Adipose tissue (tissue), 3 donors: ENCODE measurements around the gene PWP2. TPM values are rescaled to one million over a fixed set of nuclear protein-coding genes. Genes with fewer than 3 reads are reported as not detected.
"Not testable (repeated sequence)": the region's sequence is repeated elsewhere in the genome, so short reads cannot be mapped to it uniquely, and the experiment has no call there.

Experiments used
- H3K27ac ChIP-seq: one replicate; pipeline ENCODE4 v1.5.1; 2013; ENCODE audit warnings: low read depth, low read length
- WGBS, 3 donors: extraction: QIAGEN DNeasy Blood & Tissue Kit; methylation state at CpG; one replicate each; pipeline ENCODE4 v1.1.7; 2013; 5-methylcytosine and 5-hydroxymethylcytosine counted together
- polyA plus RNA-seq, 3 donors: library from polyadenylated mRNA; stranded (reverse); fragments of 200-250 nt; gene quantifications; one replicate each; pipeline ENCODE4 v1.2.3, GENCODE V29; 2013
- donor health status: healthy with polysubstance abuse.
- donor health status: Bipolar disorder and iron deficiency.
- donor health status: healthy.

The PWP2 gene
- polyA plus RNA-seq, 3 donors = 5.0 to 5.4 (median 5.2) TPM

GRCh38 chr21:44155231-44155993 is 48.2 kb downstream of the PWP2 start:
- no CpG with 5 or more reads among the region's 38 CpGs for WGBS, 3 donors
- not testable (repeated sequence) for H3K27ac ChIP-seq

DNA sequence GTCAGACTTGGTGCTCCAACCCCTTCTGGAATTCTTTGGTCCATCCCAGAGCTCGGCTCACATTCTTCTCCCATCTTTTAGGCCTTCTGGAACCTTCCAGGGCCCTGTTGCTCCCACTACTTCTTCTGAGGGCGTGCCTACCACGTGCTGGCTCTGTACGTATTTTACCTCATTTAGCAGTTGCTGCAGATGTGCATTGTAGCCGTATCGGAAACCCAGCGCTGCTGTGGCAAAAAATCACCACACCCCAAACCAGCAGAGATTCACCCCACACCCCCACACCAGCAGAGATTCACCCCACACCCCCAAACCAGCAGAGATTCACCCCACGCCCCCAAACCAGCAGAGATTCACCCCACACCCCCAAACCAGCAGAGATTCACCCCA is 48.8 kb downstream of the PWP2 start:
- H3K27ac ChIP-seq = not testable (repeated sequence)
- no CpG with 5 or more reads among the region's 8 CpGs for WGBS, 3 donors

DNA sequence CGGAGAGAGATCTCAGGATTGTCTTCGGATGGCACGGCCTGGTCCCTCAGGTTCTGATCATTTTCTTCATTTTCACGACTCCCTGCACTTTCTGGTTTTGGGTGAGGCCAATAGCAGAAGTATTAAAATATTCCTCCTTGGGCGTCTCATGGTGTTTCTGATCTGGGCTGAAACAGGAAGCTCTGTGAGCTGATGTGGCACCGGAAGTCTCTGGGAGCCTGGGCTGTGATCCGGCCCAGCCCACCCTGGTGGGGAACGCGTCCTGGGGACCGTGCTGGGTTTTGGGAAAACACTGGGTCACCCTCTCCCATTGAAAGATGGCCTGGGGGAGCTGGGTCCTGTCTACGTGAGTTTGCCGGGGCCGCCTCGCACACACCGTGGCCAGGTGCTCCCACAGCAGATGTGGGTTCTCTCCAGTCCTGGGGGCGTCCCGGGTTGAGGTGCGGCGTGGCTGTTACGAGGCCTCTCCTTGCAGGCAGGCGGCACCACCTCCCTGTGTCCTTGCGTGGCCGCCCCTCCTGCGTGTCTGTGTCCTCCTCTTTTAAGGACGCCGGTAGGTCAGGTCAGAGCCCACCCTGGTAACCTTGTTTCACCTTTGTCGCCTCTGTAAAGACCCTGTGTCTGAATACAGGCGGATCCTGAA is 50.4 kb downstream of the PWP2 start:
- 92% methylated on average over 2 of the region's 28 CpGs; no CpG with 5 or more reads in 2 of the 3 donors for WGBS, 3 donors

DNA sequence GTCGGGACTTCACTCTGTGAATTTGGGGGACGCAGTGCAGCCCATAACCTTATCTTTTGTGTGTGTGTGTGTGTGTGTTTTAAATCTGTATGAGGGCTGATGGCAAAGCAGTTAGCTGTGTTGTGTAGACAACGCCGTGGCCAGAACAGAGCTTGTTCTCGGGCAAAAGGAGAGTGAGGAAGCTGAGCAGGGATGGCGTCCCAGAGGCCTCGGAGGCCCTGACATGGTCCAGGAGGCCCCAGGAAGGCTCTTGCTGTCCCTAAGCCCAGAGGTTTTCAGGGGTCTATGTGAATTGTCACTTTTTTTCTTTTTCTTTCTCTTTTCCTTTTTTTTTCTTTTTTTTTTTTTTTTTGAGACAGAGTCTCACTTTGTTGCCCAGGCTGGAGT is 50.9 kb downstream of the PWP2 start:
- no CpG with 5 or more reads among the region's 7 CpGs for WGBS, 3 donors
- not testable (repeated sequence) for H3K27ac ChIP-seq

More for the DNA sequence above, 50.4 kb downstream of the PWP2 start:
- H3K27ac ChIP-seq = not testable (repeated sequence)

DNA sequence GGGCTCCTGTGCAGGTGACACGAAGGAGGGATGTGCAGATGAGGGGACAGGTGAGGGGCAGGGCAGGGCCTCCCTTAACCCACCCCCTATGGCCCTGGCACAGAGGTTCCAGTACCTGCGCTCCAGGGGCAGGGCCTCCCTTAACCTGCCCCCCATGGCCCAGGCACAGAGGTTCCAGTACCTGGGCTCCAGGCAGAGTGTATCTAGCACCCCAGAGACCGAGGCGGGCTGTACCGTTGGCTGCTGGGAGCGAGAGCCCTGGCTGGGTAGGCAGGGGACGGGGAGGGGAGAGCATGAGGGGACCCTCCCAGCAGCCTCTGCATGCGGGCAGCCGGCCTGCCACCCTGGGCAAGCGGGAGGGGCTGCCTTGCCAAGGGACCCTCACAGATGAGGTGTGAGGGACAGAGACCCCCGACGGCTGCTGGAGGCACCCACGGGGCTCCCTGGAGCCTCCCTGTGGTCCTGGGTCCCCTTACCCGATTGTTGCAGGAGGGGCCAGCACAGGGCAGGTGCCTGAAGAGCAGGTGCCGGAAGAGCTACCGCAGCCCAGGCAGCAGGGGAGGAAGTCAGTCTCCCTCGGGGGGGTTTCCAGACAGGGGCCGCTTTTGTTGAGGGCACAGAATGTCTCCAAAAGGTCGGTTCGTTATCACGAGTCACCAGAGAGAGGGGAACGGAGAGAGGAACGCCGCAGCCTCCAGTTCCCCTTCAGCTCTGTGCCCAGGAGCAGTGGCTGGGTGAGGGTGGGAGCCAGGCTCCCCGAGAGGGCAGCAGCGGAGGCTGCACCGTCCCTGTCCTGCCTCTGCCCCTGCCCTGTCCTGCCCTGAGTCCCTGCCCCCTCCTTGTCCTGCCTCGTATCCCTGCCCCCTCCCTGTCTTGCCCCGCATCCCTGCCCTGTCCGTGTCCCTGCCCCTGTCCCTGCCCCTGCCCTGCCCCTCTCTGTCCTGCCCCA is 52.4 kb downstream of the PWP2 start:
- WGBS, 3 donors = 60 to 71% methylated on average over 1 to 6 of the region's 30 CpGs; no CpG with 5 or more reads in 1 of the 3 donors
- H3K27ac ChIP-seq = not testable (repeated sequence)

DNA sequence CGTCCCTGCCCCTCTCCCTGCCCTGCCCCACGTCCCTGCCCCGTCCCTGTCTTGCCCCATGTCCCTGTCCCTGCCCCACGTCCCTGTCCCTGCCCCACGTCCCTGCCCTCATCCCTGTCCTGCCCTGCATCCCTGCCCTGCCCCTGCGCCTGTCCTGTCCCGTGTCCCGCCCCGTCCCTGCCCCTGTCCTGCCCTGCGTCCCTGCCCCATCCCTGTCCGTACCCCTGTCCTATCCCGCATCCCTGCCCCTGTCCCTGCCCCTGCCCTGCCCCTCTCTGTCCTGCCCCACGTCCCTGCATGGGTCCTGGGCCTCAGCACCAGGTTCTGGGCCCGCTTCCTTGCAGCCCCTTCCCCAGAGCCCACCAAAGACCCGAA is 53.1 kb downstream of the PWP2 start:
- H3K27ac ChIP-seq = not testable (repeated sequence)
- no CpG with 5 or more reads among the region's 15 CpGs for WGBS, 3 donors

DNA sequence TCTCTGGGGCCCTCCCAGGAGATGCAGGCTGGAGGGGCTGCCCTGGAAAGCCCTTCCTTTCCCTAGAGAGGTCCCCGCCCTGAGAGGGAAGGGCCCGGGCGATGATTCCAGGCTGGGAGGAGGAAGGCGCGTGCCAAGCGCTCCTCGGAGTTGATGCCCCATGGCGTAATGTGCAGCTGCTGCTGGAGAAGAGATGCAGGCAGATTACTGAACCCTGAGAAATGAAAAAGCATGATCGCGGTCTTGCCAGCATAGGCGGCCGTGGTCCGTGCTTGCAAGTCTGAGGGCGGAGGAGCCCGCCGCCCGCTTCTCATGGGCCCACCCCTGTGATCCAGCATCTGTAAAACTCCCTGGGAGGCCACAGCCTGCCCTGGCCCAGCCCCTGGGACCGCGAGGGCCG is 53.6 kb downstream of the PWP2 start:
- not testable (repeated sequence) for H3K27ac ChIP-seq
- no CpG with 5 or more reads among the region's 20 CpGs for WGBS, 3 donors

- 76% methylated on average over 4 of the region's 13 CpGs; no CpG with 5 or more reads in 2 of the 3 donors for WGBS, 3 donors
Observed at GRCh38 chr21:44163167-44163653, 56.0 kb downstream of the PWP2 start.

GRCh38 chr21:44165933-44166332 is 58.7 kb downstream of the PWP2 start:
- WGBS, 3 donors = 65% methylated on average over 4 of the region's 15 CpGs; no CpG with 5 or more reads in 2 of the 3 donors
- not testable (repeated sequence) for H3K27ac ChIP-seq

More at GRCh38 chr21:44163167-44163653, 56.0 kb downstream of the PWP2 start:
- H3K27ac ChIP-seq = not testable (repeated sequence)

- H3K27ac ChIP-seq = not testable (repeated sequence)
- 100% methylated on average over 1 of the region's 11 CpGs; no CpG with 5 or more reads in 2 of the 3 donors for WGBS, 3 donors
Observed at GRCh38 chr21:44167527-44167926, 60.3 kb downstream of the PWP2 start.

- not testable (repeated sequence) for H3K27ac ChIP-seq
- no CpG with 5 or more reads among the region's 10 CpGs for WGBS, 3 donors
Observed at GRCh38 chr21:44170326-44170725, 63.1 kb downstream of the PWP2 start.

DNA sequence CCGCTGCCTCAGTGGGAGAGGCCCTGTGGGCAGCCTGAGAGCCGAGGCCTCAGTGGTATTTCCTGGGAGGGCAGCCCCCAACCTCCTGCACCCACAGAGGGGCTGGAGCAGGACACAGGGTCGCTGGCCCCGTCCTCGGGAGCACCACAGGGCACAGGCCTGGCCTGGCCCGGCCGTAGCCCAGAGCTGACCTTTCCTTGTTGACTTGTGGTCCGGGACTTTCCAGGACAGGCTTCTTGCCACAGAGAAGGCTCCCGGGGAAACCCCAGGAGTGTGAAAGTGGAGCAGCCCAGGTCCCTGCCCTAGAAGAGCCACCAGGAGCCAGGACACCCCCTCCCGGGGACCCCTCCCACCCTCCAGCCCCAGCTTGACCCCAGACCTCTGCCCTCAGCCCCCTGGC is 63.7 kb downstream of the PWP2 start:
- H3K27ac ChIP-seq = not testable (repeated sequence)
- 33 to 54% methylated on average over 1 to 6 of the region's 10 CpGs; no CpG with 5 or more reads in 1 of the 3 donors for WGBS, 3 donors

DNA sequence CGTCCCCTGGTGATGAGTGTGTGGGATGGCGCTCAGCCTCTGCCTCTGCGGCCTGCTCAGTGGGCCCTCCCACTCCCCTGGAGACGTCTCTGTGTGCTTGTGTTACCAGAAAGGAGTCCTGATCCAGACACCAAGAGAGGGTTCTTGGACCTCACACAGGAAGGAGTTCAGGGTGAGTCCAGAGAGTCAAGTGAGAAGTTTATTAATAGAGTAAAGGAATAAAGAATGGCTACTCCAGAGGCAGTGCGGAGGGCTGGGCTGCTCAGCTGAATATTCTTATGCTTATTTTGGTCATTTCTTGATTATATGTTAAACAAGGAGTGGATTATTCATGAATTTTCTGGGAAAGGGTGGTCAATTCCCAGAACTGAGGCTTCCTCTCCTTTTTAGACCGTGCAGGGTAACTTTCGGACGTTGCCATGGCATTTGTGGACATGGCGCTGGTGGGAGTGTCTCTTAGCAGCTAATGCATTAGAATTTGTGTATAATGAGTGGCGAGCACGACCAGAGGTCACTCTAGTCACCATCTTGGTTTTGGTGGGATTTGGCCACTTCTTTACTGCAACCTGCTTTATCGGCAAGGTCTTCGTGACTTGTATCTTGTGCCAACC is 64.9 kb downstream of the PWP2 start:
- H3K27ac ChIP-seq = not testable (repeated sequence)
- WGBS, 3 donors = no CpG with 5 or more reads among the region's 13 CpGs

- not testable (repeated sequence) for H3K27ac ChIP-seq
- no CpG with 5 or more reads among the region's 19 CpGs for WGBS, 3 donors
Observed at GRCh38 chr21:44172741-44173140, 65.5 kb downstream of the PWP2 start.

DNA sequence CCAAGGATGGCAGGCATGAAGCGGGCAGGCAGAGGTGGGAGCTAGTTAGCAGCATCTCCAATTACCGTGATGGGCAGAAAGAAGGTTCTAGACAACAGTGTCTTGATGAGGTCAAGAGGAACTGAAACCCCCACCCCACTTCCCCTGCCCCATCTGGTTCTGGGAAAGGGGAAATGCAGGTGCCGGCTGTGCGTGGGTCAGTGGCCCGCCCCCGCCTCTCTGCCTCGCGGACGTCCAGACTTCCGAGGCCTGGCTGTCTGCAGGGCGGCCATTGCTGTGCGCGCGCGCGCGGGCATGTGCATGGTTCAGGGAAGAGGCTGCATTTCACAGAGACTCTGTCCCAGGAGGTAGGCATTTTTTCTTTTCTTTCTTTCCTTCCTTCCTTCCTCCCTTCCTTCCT is 68.0 kb downstream of the PWP2 start:
- WGBS, 3 donors = 90% methylated on average over 2 of the region's 17 CpGs; no CpG with 5 or more reads in 2 of the 3 donors
- H3K27ac ChIP-seq = not testable (repeated sequence)

- 0 to 60% methylated on average over 1 to 2 of the region's 14 CpGs; no CpG with 5 or more reads in 1 of the 3 donors for WGBS, 3 donors
- not testable (repeated sequence) for H3K27ac ChIP-seq
Observed at GRCh38 chr21:44176127-44176526, 68.9 kb downstream of the PWP2 start.
